GM18868 (cell line): ENCODE measurements around the gene RRP9.
"Not testable (repeated sequence)": the region's sequence is repeated elsewhere in the genome, so short reads cannot be mapped to it uniquely, and the experiment has no call there.

Experiments
- ATAC-seq: cut with Tn5 transposase; IDR thresholded peaks from one replicate; pipeline ENCODE4 v1.9.1; 2021; ENCODE audit warnings: mild to moderate bottlenecking, moderate library complexity; ENCODE audit not compliant: unreplicated experiment

The RRP9 gene

DNA sequence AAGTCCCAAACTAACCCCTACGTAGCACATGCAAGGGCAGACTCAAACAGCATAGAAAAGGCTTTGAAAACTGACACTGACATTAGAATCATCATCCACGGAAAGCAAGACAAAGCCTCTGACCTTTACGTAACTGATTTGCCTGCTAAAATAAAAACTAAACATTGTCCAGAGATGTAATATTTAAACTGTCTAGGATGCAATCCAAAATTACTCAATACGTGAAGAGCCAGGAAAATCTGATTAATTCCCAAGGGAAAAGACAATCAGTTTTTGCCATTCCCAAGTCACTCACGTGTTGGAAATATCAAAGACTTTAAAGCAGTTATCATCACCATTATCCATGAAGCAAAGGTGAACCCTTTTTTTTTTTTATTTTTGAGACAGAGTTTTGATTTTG, 25.3 kb downstream of the RRP9 start:
- no peak for ATAC-seq

DNA sequence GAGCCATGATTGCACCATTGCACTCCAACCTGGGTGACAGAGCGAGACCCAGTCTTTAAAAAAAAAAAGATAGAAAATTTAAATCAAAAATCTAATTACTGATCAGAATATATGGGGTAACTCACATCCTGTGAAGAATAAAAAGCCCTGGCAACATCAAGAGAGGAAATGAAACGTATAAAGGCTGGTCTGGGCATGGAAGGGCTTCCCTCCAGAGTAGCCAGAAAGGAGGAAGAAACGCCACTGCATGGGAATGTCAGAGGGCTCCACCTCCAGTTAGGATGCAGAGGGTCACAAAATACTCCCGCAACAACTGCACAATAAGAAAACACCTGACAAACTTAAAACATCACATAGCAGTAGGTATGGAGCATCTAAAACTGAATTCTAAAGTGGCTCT, 33.7 kb downstream of the RRP9 start:
- no peak for ATAC-seq

DNA sequence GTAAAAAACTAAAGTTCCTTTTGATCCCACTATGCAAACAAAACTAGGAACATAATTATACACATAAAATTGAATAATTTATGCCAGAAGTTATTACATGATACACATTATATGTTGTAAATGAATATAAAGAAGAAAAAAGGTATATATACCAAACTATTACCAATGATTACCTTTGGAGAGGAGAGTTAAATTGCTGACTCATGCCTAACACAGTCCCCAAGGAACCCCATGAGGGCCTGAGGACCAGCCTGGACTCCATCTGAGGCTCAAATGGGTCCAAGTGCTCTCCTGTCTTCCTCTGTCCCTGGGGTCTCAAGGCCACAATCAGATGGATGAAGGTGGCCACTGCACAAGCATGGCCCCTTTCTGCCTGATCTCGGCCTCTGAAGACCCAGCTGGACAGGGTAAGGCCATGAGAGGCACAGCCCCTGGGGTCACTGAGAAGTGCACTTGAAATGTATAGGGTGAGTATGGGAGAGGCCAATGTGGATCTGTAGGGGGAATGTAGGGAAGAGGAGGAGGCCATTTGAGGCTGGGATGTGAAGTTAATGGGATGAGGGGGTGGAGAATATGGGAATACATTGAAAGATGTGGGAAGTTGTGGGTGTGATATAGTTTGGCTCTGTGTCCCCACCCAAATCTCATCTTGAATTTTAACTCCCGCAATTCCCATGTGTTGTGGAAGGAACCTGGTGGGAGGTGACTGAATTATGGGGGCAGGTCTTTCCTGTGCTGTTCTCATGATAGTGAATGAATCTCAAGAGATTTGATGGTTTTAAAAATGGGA, 37.5 kb downstream of the RRP9 start:
- no peak for ATAC-seq

DNA sequence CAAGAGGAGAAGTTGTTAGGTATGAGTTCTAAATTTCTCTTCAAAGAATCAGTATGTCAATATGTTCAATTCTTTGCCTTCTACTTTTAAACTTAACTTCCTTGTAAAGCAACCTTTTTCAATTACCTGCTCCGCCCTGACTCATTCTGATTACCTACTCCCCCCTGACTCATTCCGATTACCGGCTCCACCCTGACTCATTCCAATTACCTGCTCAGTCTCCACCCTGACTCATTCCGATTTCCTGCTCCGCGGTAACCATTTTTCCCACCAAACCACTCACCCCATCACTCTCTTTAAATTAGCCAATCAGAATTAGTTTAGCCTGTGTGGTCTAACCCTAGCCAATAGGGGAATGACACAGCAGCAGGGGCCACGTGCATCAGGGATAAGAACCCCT, 39.3 kb downstream of the RRP9 start:
- not testable (repeated sequence) for ATAC-seq

DNA sequence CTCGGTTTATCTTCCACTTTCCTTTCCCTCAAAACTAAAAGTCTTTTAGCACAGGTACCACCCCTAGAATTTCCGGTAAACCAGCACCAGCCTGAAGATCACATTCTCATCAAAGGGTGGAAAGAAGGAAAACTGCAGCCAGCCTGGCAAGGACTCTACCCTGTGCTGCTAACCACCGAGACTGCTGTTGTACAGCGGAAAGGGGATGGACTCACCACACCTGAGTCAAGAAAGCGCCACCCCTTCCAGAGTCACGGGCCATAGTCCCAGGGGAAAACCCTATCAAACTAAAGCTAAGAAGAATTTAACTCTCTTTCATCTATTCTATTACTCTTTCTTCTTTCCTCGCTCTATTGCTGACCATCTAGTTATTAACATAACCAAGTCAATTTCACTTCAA, 41.7 kb downstream of the RRP9 start:
- ATAC-seq, result not testable (repeated sequence)

DNA sequence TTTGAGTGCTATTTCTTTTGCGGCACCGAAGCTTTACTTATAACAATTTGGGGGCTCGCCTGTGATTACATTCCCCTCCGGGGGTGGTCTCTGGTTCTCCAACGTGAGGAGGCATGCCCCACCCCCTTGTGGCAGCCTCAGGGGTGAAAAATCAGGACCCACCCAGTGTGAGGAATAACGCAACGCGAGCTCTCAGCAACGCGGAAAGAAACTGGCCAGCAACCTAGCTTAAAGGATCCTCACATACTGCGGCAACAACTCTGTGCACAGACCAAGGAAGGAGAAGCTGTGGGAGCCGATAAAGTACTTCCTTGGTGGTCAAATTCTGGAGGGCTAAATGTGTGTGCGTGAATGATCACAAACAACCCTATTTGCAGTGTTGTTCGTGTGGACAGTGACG, 44.3 kb downstream of the RRP9 start:
- ATAC-seq, result no peak

DNA sequence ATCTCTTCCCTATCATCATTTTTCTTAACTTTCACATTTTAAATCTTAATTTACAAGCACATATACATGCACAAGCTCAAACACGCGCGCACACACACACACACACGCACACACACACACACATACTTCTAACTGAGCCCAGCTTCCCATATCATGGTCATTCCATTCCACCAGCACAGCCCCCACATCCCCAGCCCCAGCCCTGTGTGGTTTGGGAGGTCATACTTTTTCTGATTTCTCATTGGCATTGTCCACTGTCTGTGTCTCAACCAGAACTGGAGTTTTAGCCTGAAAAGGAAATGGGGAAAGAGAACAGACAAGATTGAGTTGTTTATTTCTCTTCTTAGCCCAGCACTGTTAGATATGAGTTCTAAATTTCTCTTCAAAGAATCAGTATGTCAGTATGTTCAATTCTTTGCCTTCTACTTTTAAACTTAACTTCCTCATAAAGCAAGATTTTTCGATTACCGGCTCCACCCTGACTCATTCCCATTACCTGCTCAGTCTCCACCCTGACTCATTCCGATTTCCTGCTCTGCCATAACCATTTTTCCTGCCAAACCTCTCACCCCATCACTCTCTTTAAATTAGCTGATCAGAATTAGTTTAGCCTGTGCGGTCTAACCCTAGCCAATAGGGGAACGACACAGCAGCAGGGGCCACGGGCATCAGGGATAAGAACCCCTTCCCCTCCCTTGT, 44.9 kb downstream of the RRP9 start:
- ATAC-seq, result no peak

DNA sequence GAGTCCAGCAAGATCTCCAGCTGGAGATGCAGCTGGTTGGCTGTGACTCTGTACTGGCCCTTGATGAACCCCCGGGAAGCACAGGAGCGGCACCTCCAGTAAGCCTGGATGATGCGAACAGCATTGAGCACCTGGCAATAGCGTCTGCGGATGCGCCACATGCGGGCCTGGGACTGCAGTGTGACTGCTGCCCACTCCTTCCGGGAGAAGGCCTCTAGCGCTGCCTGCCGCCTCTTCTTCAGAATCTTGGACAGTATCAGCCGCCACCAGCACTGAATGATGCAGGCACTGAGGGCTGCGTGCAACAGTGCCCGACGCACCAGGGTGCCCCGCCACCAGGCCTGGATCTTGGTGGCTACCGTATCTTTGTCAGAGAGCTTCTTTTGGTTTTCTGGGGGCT, 46.8 kb downstream of the RRP9 start:
- no peak for ATAC-seq

DNA sequence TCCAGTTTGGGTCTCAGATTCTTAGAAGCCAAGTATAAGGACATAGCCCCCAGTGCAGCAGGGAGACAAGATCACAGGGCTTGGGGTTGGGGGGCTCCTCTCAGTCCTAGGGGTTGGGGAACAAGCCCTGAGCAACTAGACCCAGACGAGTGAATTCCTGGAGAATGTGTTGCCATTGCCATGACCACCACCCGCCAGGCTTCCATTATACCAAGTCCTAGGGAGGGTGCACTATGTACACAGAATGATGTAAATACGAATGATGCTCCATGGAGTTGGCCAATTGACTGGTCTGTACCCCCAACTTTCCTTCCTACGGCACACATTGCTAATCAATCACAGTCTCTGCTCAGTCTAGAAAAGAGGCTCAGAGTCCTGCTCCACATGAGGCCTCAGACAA, 47.3 kb downstream of the RRP9 start:
- no peak for ATAC-seq

DNA sequence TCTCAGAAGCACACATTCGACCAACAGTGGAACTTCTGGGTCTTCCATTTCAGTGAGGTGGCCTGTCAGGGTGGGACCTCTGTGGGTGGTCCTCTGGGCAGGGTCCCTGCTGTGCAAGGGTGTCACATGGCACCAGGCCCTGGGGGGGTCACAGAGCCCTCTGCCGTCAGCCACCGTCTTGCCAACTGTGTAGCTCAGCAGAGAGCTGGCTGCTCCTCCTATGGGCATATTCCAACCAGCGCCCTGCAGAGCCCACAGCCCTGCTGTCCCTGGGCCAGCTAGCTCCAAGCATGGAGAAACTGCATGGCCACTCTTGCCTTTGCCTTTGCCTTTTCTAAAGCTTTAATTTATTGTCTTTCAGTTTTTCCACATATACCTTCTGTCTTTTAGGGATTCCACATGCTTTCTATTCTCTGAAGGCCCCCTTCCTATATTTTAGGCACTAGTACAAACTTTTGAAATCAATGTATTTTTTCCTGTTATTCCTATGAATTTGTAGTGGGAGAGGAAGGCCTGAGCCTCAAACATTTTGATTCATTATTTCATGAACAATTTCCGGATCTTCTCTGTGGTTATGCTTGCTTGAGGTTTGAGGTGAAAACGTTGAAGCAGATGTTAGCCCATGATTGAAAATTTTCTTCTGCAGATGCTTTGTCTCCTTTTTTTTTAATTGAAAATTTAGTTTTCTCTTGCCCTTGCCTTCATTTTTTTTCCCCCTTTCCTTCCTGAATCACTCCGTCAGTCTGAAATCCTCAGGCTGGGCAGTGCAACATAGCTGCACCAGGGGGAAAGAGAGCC, 50.3 kb downstream of the RRP9 start:
- no peak for ATAC-seq

DNA sequence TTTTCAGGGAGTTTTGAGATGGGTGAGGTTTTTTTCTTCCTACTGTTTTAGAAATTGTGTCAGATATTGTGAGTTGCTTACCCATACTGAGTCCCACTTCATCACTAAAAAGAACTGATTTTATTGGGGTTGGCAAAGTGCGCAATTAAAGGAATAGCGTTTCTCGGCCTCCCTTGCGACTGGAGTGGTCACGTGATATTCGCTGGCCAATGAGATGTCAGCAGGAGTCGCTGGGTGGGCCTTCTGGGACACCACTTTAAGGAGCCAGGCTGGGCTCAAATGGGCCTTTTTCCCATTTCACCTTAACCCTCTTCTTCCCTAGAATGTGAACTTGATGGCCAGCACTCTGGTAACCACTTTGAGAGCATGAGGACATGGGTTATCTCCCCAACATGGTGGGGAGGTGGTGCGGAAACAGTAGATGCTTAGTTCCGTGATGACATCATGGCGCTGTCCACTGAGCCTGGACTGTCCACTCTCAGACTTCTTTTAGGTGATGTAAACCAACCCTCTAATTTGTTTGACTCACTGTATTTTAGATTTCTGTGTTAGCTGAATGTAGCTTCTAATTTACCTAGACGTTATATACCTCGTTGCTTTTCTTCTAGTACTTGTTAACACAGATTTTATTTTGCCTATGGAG, 53.1 kb downstream of the RRP9 start:
- no peak for ATAC-seq

DNA sequence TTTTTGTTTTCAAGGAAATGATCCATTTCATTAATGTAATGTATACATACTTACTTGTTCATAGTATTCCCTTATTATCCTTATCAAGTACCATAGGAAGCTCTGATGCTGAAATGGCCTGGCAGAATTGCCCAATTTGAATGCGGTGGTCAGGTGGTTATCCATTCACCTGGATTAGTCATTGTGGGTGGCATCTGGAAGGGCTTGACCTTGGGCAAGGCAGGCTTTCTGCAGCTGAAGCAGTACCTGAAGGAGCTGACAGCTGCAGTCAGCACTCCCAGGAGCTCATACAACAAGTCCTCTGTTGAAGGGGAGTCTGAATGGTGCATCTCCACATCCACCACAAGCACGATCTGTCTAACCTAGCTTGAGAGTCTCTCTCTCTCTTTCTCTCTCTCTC, 54.1 kb downstream of the RRP9 start:
- no peak for ATAC-seq

DNA sequence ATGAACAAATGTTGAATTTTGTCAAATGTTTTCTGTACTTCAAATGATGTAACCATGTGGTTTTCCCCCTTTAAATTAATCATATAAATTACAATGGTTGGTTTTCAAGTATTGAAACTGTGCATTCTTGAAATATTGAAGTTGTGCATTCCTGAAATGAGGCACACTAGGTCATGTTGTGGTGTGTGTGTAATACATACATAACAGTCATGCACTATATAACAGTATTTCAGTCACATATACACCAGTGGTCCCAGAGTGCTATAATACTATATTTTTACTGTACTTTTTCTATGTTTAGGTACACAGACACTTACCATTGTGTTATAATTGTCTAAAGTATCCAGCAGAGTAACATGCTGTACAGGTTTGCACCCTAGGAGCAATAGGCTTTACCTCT, 55.3 kb downstream of the RRP9 start:
- ATAC-seq, result no peak
